Left kidney (tissue), 2 donors: ENCODE results near the gene CCDC63. TPM values are rescaled to one million over a fixed set of nuclear protein-coding genes. Genes with fewer than 3 reads are reported as not detected.
A peak's percentile ranks its signal among the peaks of the same experiment; 100 is the strongest.
"Not testable (repeated sequence)": the region's sequence is repeated elsewhere in the genome, so short reads cannot be mapped to it uniquely, and the experiment has no call there.

Experiments
- DNase-seq: peaks from one replicate; pipeline ENCODE4 v3.0.0-alpha.2; 2013
- polyA plus RNA-seq: library from polyadenylated mRNA; unstranded; fragments of 120-200 nt; gene quantifications from one replicate; pipeline ENCODE4 v1.2.1, GENCODE V29; 2013; ENCODE audit not compliant: insufficient read length

CCDC63 gene
- polyA plus RNA-seq, 1 donor = not detected

- no peak for DNase-seq
Measured at GRCh38 chr12:110923192-110923591, 76.4 kb downstream of the CCDC63 start.

DNA sequence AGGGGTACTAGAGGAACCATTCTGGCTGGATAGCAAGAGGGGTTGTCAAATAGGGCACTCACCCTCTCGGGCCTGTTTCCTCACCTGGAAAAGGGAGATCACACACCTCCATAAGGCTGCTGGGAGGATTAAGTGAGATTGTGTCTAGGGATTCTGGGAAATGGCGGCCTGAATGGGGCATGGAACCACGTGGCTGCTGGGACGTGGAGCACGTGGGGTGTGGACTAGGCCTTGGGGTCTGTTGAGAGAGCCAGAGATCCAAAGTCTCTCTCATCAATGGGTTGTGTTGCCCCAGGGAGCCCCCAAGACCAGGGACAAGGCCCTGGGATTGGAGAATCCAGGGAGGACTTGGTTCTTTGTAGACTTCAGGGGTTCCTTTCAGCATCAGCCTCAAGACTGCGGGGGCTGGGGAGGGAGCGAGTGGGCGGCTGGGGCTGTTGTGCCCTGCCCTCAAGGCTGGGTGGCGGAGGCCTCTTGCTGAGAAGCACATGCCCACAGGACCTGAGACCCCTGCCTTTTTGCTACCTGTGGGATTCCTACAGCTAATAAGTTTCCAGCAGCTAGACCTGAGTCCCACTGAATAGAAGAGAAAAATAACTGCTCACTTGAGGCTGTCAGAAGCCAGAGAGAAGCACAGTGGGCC is 77.0 kb downstream of the CCDC63 start:
- DNase-seq = no peak

DNA sequence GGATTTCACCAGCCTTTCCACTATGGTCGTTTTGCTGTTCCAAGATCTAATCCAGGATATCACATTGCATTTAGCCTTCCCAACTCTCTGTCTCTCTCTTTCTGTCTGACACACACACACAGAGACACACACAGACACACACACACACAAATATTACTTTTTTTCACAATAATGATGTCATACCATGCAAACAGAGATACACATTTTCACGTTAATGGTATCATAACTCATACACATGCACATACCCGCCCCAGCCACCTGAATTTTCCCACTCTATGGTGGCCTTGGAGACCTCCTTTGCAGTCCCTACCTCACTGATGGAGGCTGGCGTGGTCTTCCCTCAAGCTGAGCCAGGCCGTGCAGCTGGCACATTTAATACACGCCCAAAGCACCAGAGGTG is 80.8 kb downstream of the CCDC63 start:
- no peak for DNase-seq

GRCh38 chr12:110928700-110929099 is 81.9 kb downstream of the CCDC63 start:
- DNase-seq = no peak

- DNase-seq = no peak
Measured at GRCh38 chr12:110929818-110930217, 83.0 kb downstream of the CCDC63 start.

- DNase-seq = no peak
Measured at GRCh38 chr12:110930348-110931314, 83.8 kb downstream of the CCDC63 start.

GRCh38 chr12:110931315-110931728 is 84.5 kb downstream of the CCDC63 start:
- no peak for DNase-seq

- DNase-seq = no peak
Measured at GRCh38 chr12:110932046-110932445, 85.3 kb downstream of the CCDC63 start.

DNA sequence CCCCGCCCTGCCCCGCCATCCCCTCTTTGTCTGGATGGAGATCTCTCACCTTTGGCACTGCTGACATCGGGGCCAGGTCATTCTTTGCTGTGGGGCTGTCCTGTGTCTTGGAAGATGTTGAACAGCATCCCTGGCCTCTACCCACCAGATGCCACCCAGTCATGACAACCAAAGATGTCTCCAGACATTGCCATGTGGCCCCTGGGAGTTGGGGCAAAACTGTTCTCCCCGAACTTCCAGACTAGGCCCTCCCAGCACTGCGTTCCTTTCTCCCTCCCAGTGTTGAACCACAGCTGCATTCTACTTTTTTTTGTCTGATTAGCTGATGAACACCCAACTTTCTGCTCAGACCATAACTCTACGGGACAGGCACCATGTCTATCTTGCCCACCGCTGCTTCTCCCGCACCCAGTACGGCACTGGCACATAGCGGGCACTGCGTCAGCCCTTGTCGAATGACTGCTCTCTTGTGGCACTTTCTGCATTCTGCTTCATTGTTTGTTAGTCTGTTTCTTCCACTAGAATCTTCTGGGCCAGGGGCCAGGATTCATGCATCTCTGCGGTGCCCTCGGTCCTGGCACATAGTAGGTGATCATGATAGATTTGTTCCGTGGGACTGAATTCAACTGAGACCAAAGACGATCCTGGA is 86.7 kb downstream of the CCDC63 start:
- DNase-seq = no peak

- no peak for DNase-seq
Measured at GRCh38 chr12:110934093-110934852, 87.5 kb downstream of the CCDC63 start.

GRCh38 chr12:110935588-110935987 is 88.8 kb downstream of the CCDC63 start:
- DNase-seq = no peak

DNA sequence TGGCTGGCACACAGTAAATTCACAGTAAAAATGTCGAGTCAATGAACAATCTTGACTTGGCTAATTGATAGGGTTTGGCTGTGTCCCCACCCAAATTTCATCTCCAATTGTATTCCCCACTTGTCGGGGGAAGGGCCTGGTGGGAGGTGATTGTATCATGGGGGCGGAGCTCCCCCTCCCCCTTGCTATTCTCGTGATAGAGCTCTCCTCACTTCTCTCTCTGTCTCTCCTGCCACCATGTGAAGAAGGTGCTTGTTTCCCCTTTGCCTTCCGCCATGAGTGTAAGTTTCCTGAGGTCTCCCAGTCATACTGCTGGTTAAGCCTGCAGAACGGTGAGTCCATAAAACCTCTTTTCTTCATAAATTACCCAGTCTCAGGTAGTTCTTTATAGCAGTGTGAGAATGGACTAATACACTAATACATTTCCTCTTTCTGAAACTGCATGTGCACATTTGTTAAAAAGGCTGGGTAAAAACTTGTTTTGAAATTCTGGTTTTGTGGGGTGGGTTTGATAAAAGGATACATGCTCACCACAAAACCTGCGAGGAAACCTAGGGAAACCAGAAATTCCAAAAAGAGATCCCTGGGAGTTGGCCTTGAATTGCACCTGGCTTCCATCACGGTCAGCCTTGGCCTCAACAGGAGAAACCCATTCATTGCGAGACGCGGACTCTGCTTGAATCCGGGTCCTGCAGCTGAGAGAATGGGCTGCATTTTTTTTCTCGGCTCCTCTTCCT is 89.7 kb downstream of the CCDC63 start:
- DNase-seq = no peak

DNA sequence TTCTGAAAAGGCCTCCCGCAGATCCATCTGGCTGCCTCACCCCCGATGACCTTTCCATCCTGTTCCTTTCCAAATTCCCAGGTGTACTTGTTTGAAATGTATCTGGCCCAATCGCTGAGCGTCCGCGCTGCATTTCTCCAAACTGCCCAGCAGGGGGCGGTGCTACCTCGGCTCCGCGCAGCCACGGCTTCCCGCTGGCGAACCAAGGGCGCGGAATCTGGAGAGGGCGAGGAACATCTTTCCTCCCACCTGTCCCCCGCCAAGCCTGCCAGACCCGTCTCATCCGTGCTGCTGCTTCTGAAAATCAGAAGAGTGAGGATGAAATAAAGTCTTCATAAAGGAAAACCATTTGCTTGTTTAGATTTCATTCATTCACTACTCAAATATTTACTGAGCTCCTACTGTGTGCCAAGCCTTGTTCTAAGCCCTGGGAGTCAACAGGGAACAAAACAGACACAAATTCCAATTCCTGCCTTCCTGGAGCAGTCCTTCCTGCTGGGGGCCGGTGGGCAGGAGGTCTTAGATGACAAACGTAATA is 90.4 kb downstream of the CCDC63 start:
- DNase-seq = peak; percentile 50

DNA sequence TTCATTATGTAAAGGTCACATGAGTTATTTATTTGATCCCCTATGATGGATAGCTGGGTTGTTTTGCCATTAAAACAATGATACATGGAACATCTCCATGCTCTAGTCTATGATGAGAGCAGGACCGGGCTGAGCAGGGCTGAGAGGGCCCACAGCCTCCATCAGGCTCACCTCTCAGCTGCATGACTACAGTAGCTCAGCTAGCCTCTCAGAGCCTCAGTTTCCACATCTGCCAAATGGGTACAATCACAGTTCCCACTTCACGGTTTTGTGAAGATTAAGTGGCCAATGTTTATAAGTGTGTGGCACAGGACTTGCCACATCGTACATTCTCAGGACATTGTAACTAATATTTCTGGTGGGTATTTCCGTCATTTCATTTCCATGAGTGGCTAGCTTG is 93.5 kb downstream of the CCDC63 start:
- no peak for DNase-seq

- DNase-seq = no peak
Measured at GRCh38 chr12:110940933-110941332, 94.1 kb downstream of the CCDC63 start.

GRCh38 chr12:110941391-110941790 is 94.6 kb downstream of the CCDC63 start:
- DNase-seq = no peak

GRCh38 chr12:110943373-110943772 is 96.6 kb downstream of the CCDC63 start:
- DNase-seq = no peak

DNA sequence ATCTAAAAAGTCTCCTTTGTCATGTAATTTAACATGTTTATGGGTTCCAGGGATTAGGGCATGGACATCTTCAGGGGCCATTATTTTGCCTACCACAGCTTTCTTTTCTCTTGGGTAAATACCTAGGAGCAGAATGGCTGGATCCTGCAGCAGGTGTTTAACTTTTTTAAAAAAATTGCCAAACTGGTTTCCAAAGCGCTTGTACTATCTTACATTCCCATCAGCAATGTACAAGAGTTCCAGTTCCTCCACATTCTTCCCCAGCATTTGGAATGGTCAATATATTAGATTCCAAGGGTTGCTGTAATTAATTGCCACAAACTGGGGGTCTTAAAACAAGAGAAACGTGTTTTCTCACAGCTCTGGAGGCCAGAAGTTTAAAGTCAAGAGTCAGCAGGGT is 101.3 kb downstream of the CCDC63 start:
- no peak for DNase-seq

GRCh38 chr12:110950466-110950865 is 103.7 kb downstream of the CCDC63 start:
- not testable (repeated sequence) for DNase-seq

- not testable (repeated sequence) for DNase-seq
Measured at GRCh38 chr12:110950867-110951266, 104.1 kb downstream of the CCDC63 start.
